GM12801 (cell line): Measurements from ENCODE around the gene TMEM150B.

Experiments used
- CTCF ChIP-seq: IDR thresholded peaks from one replicate; pipeline ENCODE4 v1.5.1; 2011; ENCODE audit warnings: control low read depth; ENCODE audit not compliant: insufficient read length; ENCODE audit errors: extremely low read depth

The TMEM150B gene

GRCh38 chr19:55360902-55361301 lies 35.8 kb upstream of the TMEM150B start:
- TF ChIP-seq CTCF: no peak

GRCh38 chr19:55358943-55359908 lies 34.1 kb upstream of the TMEM150B start:
- no peak for TF ChIP-seq CTCF

GRCh38 chr19:55358493-55358892 lies 33.4 kb upstream of the TMEM150B start:
- no peak for TF ChIP-seq CTCF

- TF ChIP-seq CTCF: no peak
Measured at GRCh38 chr19:55355213-55355821, 30.2 kb upstream of the TMEM150B start.

- no peak for TF ChIP-seq CTCF
Measured at GRCh38 chr19:55354698-55355212, 29.6 kb upstream of the TMEM150B start, which contains the start of gene COX6B2. COX6B2 (minus strand) TSS chr19:55354719; CDS start chr19:55354521, 198 bp downstream.

- no peak for TF ChIP-seq CTCF
Measured at GRCh38 chr19:55353803-55354697, 28.9 kb upstream of the TMEM150B start.
